ENCODE measurements around the gene PLD1.

DNA sequence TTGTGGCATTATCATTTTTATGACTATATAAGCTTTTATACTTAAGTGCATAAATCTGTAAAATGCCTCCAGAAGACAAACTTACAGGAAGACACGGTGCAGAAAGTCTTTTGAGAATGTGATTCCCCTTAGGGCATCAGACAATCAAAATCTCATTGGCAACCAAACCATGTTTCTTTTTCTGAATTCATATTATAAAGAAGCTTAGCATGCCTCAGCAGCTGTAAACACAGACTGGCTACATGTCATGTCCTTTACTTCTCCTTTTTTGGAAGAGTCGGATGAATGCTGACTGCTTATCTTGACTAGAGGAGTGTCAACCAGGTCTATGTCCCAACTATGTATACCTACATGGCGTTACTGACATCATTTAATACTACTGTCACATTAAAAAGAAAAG, 150.1 kb downstream of the PLD1 start:
- no peak for TF ChIP-seq POLR2A (IDR thresholded peaks at IDR 0.05)
- TF ChIP-seq, protein P1, sequence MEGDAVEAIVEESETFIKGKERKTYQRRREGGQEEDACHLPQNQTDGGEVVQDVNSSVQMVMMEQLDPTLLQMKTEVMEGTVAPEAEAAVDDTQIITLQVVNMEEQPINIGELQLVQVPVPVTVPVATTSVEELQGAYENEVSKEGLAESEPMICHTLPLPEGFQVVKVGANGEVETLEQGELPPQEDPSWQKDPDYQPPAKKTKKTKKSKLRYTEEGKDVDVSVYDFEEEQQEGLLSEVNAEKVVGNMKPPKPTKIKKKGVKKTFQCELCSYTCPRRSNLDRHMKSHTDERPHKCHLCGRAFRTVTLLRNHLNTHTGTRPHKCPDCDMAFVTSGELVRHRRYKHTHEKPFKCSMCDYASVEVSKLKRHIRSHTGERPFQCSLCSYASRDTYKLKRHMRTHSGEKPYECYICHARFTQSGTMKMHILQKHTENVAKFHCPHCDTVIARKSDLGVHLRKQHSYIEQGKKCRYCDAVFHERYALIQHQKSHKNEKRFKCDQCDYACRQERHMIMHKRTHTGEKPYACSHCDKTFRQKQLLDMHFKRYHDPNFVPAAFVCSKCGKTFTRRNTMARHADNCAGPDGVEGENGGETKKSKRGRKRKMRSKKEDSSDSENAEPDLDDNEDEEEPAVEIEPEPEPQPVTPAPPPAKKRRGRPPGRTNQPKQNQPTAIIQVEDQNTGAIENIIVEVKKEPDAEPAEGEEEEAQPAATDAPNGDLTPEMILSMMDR (IDR thresholded peaks at IDR 0.05), result no peak

Data from right lobe of liver (tissue), 4 donors.